Progenitor cell of endocrine pancreas (in vitro differentiated cells): ENCODE measurements around the gene RANBP3L. TPM values are rescaled to one million over a fixed set of nuclear protein-coding genes. Genes with fewer than 3 reads are reported as not detected.

ENCODE experiments used
- DNase-seq: peaks from one replicate; pipeline ENCODE4 v3.0.0; 2021; ENCODE audit warnings: low spot score; ENCODE audit not compliant: unreplicated experiment
- H3K27ac Mint-ChIP-seq: 2 replicates; pipeline ENCODE4 v1.8.0; 2021; ENCODE audit warnings: mild to moderate bottlenecking, moderate library complexity, mixed read lengths
- H3K27me3 Mint-ChIP-seq: 2 replicates; pipeline ENCODE4 v1.8.0; 2021; ENCODE audit warnings: mixed read lengths
- H3K36me3 Mint-ChIP-seq: 2 replicates; pipeline ENCODE4 v1.8.0; 2022; ENCODE audit warnings: mixed read lengths; ENCODE audit not compliant: insufficient read depth
- H3K4me1 Mint-ChIP-seq: 2 replicates; pipeline ENCODE4 v1.8.0; 2021; ENCODE audit warnings: low read depth, mixed read lengths
- H3K4me3 Mint-ChIP-seq: 2 replicates; pipeline ENCODE4 v1.8.0; 2021; ENCODE audit warnings: low read depth, mild to moderate bottlenecking, moderate library complexity, mixed read lengths
- H3K9me3 Mint-ChIP-seq: 2 replicates; pipeline ENCODE4 v1.8.0; 2021; ENCODE audit warnings: low read depth, mixed read lengths
- CTCF ChIP-seq: fragments of 200-600 bp; sonication (generic); IDR thresholded peaks from one replicate; pipeline ENCODE4 v1.5.0; 2021; ENCODE audit warnings: antibody characterized with exemption, mild to moderate bottlenecking; ENCODE audit not compliant: unreplicated experiment
- total RNA-seq: library from RNA; stranded (reverse); gene quantifications from 2 replicates; pipeline ENCODE4 v1.2.1, GENCODE V29; 2021

The RANBP3L gene
- total RNA-seq, 1 donor from 2014 or later: not detected

DNA sequence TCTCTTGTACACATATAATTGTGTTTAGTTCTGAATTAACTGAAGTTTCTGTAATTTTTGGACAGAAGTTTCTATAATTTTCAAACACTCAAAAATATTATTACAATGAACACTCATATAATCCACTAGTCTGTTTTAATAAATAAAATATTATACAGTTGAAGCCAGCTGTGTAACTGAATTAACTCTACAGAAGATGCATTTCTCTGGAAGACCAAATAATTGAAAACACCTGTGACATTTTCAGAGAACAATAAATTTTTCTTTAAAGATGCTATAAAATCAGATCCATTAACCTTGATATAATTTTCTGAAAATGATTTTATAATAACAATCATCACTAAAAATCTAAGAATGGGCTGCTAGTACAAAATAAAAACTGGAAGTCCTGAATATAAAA is 74.7 kb downstream of the RANBP3L start:
- Mint-ChIP-seq H3K9me3 (no peaks in the 10 kb centered on the region), H3K4me1 (peaks cover 5% of the 10 kb centered on the region), H3K36me3 (peaks cover 8% of the 10 kb centered on the region), H3K4me3 (no peak overlapping the region), H3K27me3 (no peaks in the 10 kb centered on the region), H3K27ac (no peak overlapping the region)
- TF ChIP-seq CTCF: no peak
- DNase-seq: no peak

DNA sequence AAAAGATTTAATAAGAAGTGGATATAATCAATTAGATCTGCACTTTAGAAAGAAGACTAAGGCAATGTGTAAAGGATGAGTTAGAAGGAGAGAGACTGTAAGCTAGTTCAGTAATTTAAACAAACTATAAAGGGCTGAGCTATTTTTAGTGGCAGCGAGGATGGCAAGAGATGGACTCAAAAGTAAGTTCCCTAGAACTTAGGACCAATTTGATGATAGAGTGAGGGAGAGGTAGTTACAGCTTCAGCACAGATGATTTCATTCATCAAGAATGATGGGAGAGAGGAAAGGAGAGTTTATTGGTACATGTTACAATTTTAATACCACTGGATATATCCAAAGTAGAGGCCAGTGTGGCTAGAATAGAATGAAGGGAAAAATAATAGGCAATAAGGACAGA is 79.1 kb downstream of the RANBP3L start:
- H3K36me3 Mint-ChIP-seq: peaks cover 15% of the 10 kb centered on the region
- H3K4me3 Mint-ChIP-seq: no peak overlapping the region
- H3K27me3 Mint-ChIP-seq: no peaks in the 10 kb centered on the region
- DNase-seq: no peak
- H3K9me3 Mint-ChIP-seq: no peaks in the 10 kb centered on the region
- TF ChIP-seq CTCF: no peak
- H3K4me1 Mint-ChIP-seq: no peaks in the 10 kb centered on the region
- no peak overlapping the region for H3K27ac Mint-ChIP-seq

DNA sequence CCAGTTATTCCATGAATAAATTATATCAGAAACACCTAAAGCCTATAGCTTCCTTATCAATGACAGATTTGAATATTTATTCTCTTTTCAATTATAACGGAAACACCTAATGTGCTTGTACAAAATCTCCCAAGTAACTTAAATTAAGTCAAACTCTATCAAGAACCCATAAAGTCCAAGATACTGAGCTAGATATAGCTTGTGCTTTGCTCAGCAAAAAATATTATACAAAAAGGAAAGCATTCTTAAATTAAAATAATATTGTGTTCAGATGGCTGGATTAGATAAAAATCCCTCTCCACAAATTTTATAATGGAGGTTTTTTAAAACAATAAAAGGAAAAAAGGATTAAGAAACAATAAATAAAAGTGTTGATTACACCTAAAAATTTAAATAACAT is 83.7 kb downstream of the RANBP3L start:
- Mint-ChIP-seq H3K27ac (no peak overlapping the region), H3K4me3 (no peak overlapping the region), H3K27me3 (no peaks in the 10 kb centered on the region), H3K4me1 (no peaks in the 10 kb centered on the region), H3K9me3 (no peaks in the 10 kb centered on the region), H3K36me3 (peaks cover 17% of the 10 kb centered on the region)
- TF ChIP-seq CTCF: no peak
- no peak for DNase-seq

DNA sequence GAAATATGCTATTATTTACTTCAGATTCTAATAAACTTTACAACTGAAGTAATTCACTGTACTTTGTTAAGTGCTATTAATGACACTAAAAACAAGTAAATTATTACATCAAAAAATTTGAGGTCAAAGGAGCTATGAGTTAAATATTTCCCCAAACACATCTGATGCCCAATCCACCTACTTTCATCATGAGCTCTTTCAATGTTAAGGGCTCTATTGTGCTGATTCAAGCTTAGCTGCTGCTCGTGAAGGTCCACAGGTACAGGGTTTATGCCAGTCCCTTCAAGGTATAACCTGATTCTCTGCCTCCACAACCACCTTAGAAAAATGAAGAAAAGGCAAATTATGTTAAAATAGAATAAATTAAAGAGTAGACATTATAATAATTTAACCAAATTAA is 84.1 kb downstream of the RANBP3L start:
- Mint-ChIP-seq H3K9me3 (no peaks in the 10 kb centered on the region), H3K4me1 (no peaks in the 10 kb centered on the region), H3K27ac (no peak overlapping the region), H3K4me3 (no peak overlapping the region), H3K36me3 (peaks cover 21% of the 10 kb centered on the region), H3K27me3 (no peaks in the 10 kb centered on the region)
- no peak for TF ChIP-seq CTCF
- DNase-seq: no peak

- H3K27me3 Mint-ChIP-seq: no peaks in the 10 kb centered on the region
- peaks cover 21% of the 10 kb centered on the region for H3K36me3 Mint-ChIP-seq
- DNase-seq: no peak
- TF ChIP-seq CTCF: no peak
- no peaks in the 10 kb centered on the region for H3K9me3 Mint-ChIP-seq
- H3K4me3 Mint-ChIP-seq: no peak overlapping the region
- no peak overlapping the region for H3K27ac Mint-ChIP-seq
- H3K4me1 Mint-ChIP-seq: no peaks in the 10 kb centered on the region
Measured at GRCh38 chr5:36215910-36216309, 85.8 kb downstream of the RANBP3L start.
